Suppressor macrophage treated with lipopolysaccharide for 1 hour (primary cell): ENCODE results near the gene ADAMTS4.

Experiments
- DNase-seq, 3 donors: peaks; one replicate each; pipeline ENCODE4 v3.0.0-alpha.2; 2020 to 2022

The ADAMTS4 gene

GRCh38 chr1:161219078-161219892 lies 20.4 kb upstream of the ADAMTS4 start:
- DNase-seq = no peak

- no peak for DNase-seq
Measured at GRCh38 chr1:161218301-161219077, 19.6 kb upstream of the ADAMTS4 start.

GRCh38 chr1:161217831-161218230 lies 19.0 kb upstream of the ADAMTS4 start:
- peak in 1 of 3 donors; percentile 35 for DNase-seq

GRCh38 chr1:161216945-161217712 lies 18.3 kb upstream of the ADAMTS4 start:
- peak; percentile 89 to 99 (median 98) for DNase-seq

GRCh38 chr1:161215076-161215475 lies 16.2 kb upstream of the ADAMTS4 start, which contains the start of gene FCER1G:
Gene FCER1G (plus strand): TSS chr1:161215295. CDS start chr1:161215322, 27 bp downstream.
- peak; percentile 82 to 91 (median 89) for DNase-seq

GRCh38 chr1:161214369-161214768 lies 15.5 kb upstream of the ADAMTS4 start:
- peak; percentile 70 to 76 (median 73) for DNase-seq

- peak; percentile 87 to 91 (median 87) for DNase-seq
Measured at GRCh38 chr1:161209790-161210409, 11.0 kb upstream of the ADAMTS4 start.

GRCh38 chr1:161207173-161207572 lies 8.3 kb upstream of the ADAMTS4 start:
- DNase-seq = no peak

GRCh38 chr1:161206411-161207140 lies 7.7 kb upstream of the ADAMTS4 start:
- DNase-seq = no peak

- DNase-seq = peak; percentile 97 to 99 (median 98)
Measured at GRCh38 chr1:161201836-161202712, 3.2 kb upstream of the ADAMTS4 start, which contains the start of gene NDUFS2. Gene NDUFS2 (plus strand): TSS chr1:161202367. CDS start chr1:161202386, 19 bp downstream.

GRCh38 chr1:161200992-161201835 lies 2.4 kb upstream of the ADAMTS4 start:
- peak; percentile 51 to 76 (median 65) for DNase-seq

GRCh38 chr1:161200421-161200991 lies 1.7 kb upstream of the ADAMTS4 start:
- peak in 2 of 3 donors; percentile 30 to 46 for DNase-seq

- DNase-seq = no peak
Measured at GRCh38 chr1:161199506-161200139, 769 bp upstream of the ADAMTS4 start.

GRCh38 chr1:161198194-161198896 lies 509 bp downstream of the ADAMTS4 start:
- DNase-seq = no peak

- DNase-seq = no peak
Measured at GRCh38 chr1:161197560-161198193, 1.2 kb downstream of the ADAMTS4 start.

- no peak for DNase-seq
Measured at GRCh38 chr1:161196521-161197451, 2.1 kb downstream of the ADAMTS4 start.
